ENCODE results near the gene CNTNAP4. TPM values are rescaled to one million over a fixed set of nuclear protein-coding genes. Genes with fewer than 3 reads are reported as not detected.

Gene CNTNAP4
- total and polyA plus RNA-seq, 2 of the 8 experiments (the other 6 are each of a cell fraction or from before 2014, with no cell fraction given): not detected

GRCh38 chr16:76370344-76370743 lies 93.1 kb downstream of the CNTNAP4 start:
- Histone ChIP-seq H4K20me1 (replicated peaks in 1 of 2; ENCODE audit: control insufficient read depth in 1 of 2, insufficient read depth in 2 of 2, low read length in 2 of 2) (no peaks in the 10 kb centered on the region), H3K9me3 (ENCODE audit: insufficient read depth in 2 of 2, low read depth in 1 of 2, low read length in 1 of 2) (no peaks in the 10 kb centered on the region), H4K5ac (ENCODE audit: insufficient read length, low read depth, low read length) (no peak overlapping the region), H2BK20ac (ENCODE audit: low read length) (no peak overlapping the region), H3K4me2 (ENCODE audit: insufficient read depth in 1 of 2, low read depth in 2 of 2, low read length in 2 of 2) (no peak overlapping the region), H2AK5ac (ENCODE audit: low read depth, low read length) (no peak overlapping the region), H2BK120ac (replicated peaks; ENCODE audit: low read depth, low read length) (no peak overlapping the region), H4K8ac (ENCODE audit: extremely low read depth, insufficient read depth, low read length) (no peak overlapping the region), H3K14ac (ENCODE audit: insufficient read length) (no peak overlapping the region), H2BK15ac (ENCODE audit: low read length) (no peak overlapping the region), H2BK5ac (ENCODE audit: low read depth, low read length) (no peak overlapping the region), H3K4ac (replicated peaks; ENCODE audit: insufficient read length, low read depth, low read length) (no peak overlapping the region), H3K56ac (replicated peaks; ENCODE audit: insufficient read length, low read depth, low read length) (no peak overlapping the region), H3K27ac (ENCODE audit: low read depth, low read length) (no peak overlapping the region), H3K23me2 (ENCODE audit: low read depth, low read length) (no peaks in the 10 kb centered on the region), H3K4me3 (ENCODE audit: extremely low read depth in 1 of 4, insufficient read depth in 2 of 4, low read depth in 3 of 4, low read length in 4 of 4) (no peak overlapping the region), H4K91ac (replicated peaks; ENCODE audit: insufficient read length, low read length) (no peak overlapping the region), H3K9ac (replicated peaks in 1 of 4; ENCODE audit: extremely low read depth in 1 of 4, low read depth in 3 of 4, low read length in 3 of 4) (no peak overlapping the region), H2AFZ (ENCODE audit: low read length) (peak overlapping the region; percentile 75; the same call in 1 of the 2 replicates), H3K36me3 (ENCODE audit: control insufficient read depth in 2 of 4, insufficient read depth in 4 of 4, low read length in 3 of 4) (no peaks in the 10 kb centered on the region), H3K18ac (ENCODE audit: extremely low read depth, low read length) (no peak overlapping the region; the same call in 1 of the 2 replicates), H3K79me1 (ENCODE audit: low read depth, low read length) (no peaks in the 10 kb centered on the region), H3K23ac (ENCODE audit: insufficient read length) (no peak overlapping the region), H3K27me3 (replicated peaks in 1 of 4; ENCODE audit: control insufficient read depth in 3 of 4, extremely low read depth in 1 of 4, insufficient read depth in 3 of 4, low read length in 3 of 4) (no peaks in the 10 kb centered on the region), H2BK12ac (ENCODE audit: low read depth, low read length) (no peak overlapping the region), H3K4me1 (replicated peaks in 1 of 4; ENCODE audit: control insufficient read depth in 3 of 4, insufficient read depth in 4 of 4, low read length in 3 of 4) (no peaks in the 10 kb centered on the region; a peak in 1 of 7 replicates), H3K79me2 (ENCODE audit: control insufficient read depth in 1 of 2, insufficient read depth in 2 of 2, low read length in 2 of 2) (no peaks in the 10 kb centered on the region)
- FAIRE-seq (no peak), DNase-seq (ENCODE audit: low read depth in 1 of 2, low spot score in 2 of 2) (no peak)
- CTCF ChIA-PET (ENCODE audit: partially characterized antibody): interaction anchor here (0.6 to 1.2 kb wide), 4 partner anchors 13 to 731 kb away, joined by 3 read pairs; no protein-coding TSS in a partner anchor
- WGBS, 2 experiments (ENCODE audit: extremely low coverage in 1 of 2, insufficient coverage in 1 of 2, insufficient read length in 1 of 2, insufficient replicate concordance in 2 of 2, low coverage in 1 of 2, low lambda C conversion rate in 2 of 2, missing lambda C conversion rate in 1 of 2): 43% methylated on average over 4 of the region's 4 CpGs; no CpG with 5 or more reads in 1 of the 2 experiments
- TF ChIP-seq CREB1 (IDR thresholded peaks at IDR 0.05): peak; percentile 11; the same call in 1 of the 2 replicates
- TF ChIP-seq ZNF274 (IDR thresholded peaks at IDR 0.05; ENCODE audit: borderline replicate concordance, extremely low read depth, low read length): no peak
- POLR2A ChIA-PET (ENCODE audit: partially characterized antibody): no interaction called here
